ENCODE results near the gene SLC35G1.

Gene SLC35G1

GRCh38 chr10:93879273-93879672, 14.5 kb upstream of the SLC35G1 start:
- DNase-seq = no peak

- no peak for DNase-seq
Observed at GRCh38 chr10:93894516-93895378, 969 bp downstream of the SLC35G1 start.

- no peak for DNase-seq
Observed at GRCh38 chr10:93897070-93897780, 3.4 kb downstream of the SLC35G1 start.

GRCh38 chr10:93899109-93899508, 5.3 kb downstream of the SLC35G1 start:
- DNase-seq = no peak

DNA sequence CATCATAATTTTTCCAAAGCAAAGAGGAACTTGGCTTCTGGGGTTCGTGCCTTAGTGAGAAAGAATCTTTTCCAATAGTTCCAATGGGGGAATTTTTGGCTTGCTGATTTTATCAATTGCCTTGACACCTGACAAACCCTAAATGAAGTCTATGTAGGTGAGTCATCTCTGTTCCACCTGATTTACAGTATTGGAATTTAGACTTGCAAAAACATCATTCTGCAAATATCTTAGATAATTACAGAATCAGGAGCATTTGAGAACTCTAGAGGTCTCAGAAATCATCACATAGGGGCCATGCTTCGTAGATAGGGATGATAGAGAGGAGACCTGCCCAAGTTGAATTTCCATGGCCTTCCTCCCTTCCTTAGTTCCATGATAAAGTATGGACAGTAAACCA, 9.3 kb downstream of the SLC35G1 start:
- no peak for DNase-seq

DNA sequence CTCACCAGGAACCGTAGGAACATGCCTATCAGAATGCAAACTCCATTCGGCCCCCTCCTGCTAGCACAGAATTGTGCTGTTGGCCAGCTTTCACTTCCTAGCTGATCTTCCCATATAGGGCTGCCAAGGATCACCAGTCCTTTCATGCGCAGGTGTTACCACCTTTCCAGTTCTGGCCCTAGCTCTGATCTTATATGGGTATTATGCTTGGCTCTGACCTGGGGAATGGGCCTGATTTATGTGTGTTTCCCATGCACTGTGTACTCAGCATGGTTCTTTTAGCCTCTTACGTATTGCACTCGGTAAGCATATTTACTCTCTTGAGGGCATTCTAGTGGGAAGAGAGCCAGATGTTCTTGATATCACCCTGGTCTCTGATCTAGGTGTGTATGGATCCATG, 11.1 kb downstream of the SLC35G1 start:
- DNase-seq = no peak

- DNase-seq = no peak
Observed at GRCh38 chr10:93907059-93907458, 13.3 kb downstream of the SLC35G1 start.

- DNase-seq = no peak
Observed at GRCh38 chr10:93911866-93912265, 18.1 kb downstream of the SLC35G1 start.

GRCh38 chr10:93912444-93912843, 18.7 kb downstream of the SLC35G1 start:
- DNase-seq = no peak

- no peak for DNase-seq
Observed at GRCh38 chr10:93913706-93914105, 19.9 kb downstream of the SLC35G1 start.

GRCh38 chr10:93915598-93915997, 21.8 kb downstream of the SLC35G1 start:
- no peak for DNase-seq

DNA sequence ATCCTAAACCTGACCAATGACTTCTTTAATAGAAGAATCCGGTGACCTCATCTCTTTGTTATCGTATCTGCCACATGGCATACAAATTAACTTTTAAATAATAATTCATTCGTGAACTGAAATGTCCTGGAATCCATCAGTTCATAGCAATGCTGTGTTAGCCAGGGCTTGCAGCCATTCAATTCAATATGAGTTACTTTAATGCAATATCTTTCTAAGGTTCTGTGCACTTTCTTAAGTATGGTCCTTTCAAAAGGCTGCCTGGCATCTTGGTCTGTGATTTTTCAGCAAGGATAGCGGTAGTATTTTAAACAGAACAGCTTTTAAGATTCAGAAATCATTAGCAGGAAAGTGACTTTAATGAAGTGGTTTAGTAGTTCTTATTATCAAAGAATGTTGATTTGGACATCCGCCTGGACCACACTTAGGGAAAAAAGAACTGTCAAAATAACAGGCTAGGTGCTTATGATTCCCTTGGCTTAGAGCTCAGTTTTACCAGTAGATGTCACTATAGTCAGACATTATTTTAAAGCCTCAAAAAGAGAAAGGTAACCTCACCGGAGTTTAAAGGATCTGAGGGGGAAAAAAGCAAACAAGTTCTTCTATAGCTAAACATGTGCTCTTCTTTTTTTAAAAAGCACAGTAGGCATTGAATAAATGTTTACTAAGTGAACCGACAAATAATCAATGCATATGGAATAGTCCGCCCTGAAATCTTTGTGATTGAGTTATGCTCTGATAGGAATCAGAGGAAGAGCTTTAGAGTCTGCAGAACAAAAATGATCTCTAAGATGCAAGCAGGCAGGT, 22.7 kb downstream of the SLC35G1 start:
- no peak for DNase-seq

DNA sequence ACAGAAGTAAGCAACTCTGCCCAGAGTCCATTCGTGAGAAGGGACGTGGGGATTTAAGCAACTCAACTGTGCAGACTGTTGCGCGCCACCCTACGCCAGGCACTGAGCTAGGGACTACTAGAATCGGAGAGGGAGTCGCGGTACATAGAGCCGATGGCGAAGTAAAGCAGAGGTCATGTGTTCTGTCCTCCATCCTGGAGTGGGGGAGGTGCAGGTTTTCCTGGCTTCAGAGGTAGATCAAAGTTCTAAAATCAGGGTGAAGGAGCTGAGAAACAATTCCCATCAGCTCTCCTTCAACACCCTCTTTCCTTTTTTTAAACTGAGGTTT, 23.2 kb downstream of the SLC35G1 start:
- no peak for DNase-seq

DNA sequence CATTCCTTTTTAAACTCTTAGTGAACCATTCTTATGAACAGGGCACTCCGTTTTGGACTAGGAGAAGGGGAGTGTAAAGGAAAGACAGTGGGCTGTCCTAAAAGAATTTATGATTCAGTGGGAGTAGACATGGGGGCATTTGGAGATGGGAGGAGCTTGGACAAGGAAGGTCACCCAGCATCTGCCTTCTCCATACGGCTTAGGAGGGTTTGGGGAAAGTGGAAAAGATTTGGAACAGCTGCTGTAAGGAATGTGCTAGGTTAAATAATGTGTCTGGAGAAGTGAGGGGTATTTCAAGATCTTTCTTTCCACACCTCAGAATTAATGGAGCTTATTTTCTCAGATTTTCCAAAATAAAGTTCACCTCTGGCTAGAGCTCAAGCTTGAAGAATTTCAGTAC, 24.0 kb downstream of the SLC35G1 start:
- DNase-seq = no peak

DNA sequence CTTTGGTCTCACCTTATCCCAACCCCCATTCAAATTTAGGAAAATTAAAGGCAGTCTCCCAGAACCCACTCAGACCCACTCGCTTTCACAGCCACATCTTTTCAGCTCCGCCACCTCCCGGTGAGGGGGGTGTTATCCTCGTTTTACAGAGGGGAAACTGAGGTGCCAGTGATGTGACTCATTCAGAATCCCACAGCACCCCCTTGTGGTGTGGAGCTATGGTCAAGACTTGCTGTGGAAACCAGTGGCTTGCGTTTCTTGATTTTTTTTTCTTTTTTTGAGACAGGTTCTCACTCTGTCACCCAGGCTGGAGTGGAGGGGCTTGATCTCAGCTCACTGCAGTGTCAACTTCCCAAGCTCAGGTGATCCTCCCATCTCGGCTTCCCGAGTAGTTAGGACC, 27.6 kb downstream of the SLC35G1 start:
- DNase-seq = no peak

GRCh38 chr10:93926613-93927012, 32.8 kb downstream of the SLC35G1 start:
- DNase-seq = no peak

GRCh38 chr10:93938140-93938539, 44.4 kb downstream of the SLC35G1 start:
- no peak for DNase-seq

DNA sequence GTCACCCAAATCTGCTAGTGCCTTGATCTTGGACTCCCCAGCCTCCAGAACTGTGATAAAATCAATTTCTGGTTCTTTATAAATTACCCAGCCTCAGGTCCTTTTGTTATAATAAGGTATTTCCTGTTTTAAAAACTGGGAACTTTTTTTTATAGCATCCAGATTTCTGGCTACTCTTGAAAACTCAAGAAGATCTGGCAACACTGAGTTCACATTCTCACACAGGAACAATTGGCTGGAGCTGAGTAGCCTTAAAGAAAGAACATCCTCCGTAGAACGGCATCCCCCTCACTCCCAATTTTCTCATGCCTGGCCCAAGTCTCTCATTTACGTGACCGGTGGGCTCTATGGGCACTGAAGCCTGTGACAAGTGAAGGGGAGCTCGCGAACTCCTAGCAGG, 47.1 kb downstream of the SLC35G1 start:
- DNase-seq = no peak

DNA sequence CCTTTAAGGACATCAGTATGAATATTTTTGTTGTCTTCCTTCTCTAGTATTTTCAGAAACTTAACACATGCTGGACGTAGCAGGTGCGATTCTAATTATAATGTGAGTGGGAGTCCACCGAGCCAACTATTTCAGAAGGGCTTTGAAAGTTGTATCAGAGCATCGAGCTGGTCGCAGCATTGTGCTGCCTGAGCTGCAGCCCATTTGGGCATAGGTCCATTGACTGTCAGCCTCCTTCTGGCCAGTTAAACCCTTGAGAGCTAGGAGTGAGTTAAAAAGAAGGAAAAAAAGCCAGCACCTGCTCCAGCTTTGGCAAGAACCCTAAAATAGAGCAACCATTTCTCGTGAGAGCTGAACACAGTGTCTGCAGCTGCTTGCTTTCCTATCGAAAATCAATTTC, 47.8 kb downstream of the SLC35G1 start:
- DNase-seq = no peak

- no peak for DNase-seq
Observed at GRCh38 chr10:93945819-93946218, 52.0 kb downstream of the SLC35G1 start.

DNA sequence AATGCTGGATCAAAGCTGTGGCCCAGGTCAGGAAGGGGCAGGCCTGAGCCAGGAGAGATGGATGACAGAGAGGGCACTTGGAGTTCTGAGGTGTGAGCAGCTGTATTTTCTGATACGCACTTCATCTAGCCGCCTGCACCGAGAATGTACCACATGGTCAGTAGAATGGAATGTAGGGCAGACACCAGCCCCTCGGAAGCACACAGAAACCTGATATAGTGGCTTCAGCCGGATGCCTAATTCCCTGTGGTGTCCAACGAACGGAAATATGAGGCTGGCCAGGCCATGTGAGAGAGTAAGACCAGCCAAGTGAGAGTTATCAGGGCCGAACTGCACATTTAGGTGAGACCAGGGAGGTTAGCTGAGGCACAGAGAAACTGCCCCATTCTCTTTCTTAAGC, 53.3 kb downstream of the SLC35G1 start:
- no peak for DNase-seq

DNA sequence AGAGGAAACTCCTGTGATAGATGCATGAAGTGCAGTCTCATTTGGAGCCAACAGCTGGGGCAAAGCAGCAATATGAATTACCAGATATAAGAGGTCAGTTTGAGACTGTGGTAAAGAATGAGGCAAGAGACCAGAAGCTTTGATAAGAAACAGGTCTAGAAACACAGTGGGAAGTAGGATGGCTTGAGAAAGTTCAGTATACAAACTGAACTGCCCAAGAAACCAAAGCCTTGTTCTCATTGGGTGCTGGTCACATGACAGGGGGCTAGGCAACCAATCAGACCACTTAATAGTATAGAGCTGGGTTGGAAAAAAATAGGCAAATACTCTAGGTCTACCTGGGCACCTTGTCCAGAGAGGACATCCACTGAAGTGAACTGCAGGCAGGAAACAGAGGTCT, 53.7 kb downstream of the SLC35G1 start:
- no peak for DNase-seq

DNA sequence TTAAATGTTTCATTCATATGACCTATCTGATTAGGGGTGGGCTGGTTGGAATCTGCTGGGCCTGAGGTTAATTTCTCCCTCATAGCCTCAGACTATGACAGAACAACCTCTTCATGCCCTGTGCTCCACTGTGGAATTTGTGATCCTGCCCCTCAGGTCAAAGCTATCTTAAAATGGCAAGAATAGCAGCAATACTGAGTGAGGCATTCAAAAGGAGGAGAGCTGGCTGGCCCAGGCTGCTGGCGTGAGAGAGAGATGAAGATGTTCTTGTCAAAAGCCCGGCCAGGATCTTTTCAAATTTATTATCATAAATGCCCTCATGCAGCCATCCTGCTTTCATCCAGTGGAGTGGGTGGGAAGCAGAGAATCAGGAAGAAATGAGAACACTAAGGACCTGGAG, 58.1 kb downstream of the SLC35G1 start:
- DNase-seq = no peak
